ENCODE measurements around the gene MYO10.

The MYO10 gene

GRCh38 chr5:16792598-16793275, 143.4 kb downstream of the MYO10 start:
- DNase-seq (ENCODE audit: extremely low spot score, insufficient read length, low read depth), result no peak
- no peak for FAIRE-seq

DNA sequence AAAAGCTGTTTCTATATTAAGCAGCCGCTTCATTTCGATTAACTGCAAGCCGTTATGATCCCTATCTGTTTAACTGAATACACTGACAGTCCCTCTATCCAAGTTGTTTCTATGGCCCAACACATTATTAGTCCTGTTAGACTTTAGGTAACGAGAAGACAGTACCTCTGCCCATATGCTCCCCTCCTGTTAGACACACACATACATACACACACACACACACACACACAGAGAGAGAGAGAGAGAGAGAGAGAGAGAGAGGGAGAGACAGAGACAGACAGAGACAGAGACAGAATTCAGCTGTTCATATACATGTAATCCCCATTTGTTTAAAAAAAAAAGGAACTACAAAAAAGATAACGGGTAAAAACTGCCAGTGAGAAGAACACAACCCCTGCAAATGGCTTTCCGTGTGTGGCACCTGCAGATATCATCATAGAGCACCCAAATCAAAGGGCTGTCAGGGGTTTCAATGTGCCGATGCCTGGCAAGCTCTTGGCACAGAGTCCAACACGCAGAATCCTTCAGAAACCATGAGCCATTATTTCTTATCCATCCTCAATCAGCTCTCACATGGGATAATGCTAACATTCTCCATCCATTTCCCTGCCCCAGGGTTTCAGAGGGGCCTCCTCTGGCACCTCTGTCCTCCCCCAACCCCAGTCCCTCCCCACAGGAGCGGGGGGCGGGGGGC, 144.0 kb downstream of the MYO10 start:
- DNase-seq (ENCODE audit: extremely low spot score, insufficient read length, low read depth), result no peak
- FAIRE-seq, result no peak

DNA sequence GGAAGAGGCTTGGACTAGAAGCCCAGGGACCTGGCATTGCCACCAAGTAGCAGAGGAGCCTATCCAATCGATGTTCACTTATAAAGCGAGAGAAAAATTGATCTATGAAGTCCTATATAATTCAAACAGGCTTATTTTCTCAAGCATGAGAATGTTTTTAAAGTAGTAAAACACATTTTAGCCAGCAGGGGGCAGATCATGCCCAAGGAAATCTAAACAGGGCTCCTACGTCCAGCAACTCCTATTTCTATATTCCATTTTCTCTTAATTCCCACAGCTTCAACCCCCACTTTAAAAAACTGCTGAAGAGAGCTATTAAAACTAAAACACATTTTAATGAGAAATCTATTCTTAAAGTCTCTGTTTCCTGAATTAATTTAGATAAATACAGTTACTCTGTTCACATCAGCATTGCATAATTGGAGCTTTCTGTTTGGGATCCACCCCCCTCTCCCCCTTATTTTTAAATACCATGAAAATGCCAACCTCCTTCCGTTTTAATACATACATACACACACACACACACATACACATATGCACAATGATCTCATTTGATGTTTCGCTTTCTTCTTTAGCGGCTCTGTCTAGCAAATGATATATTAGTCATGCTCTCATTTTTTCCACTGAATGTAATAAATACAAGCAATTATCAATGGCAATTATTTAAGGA, 144.9 kb downstream of the MYO10 start:
- FAIRE-seq, result no peak
- DNase-seq (ENCODE audit: extremely low spot score, insufficient read length, low read depth), result no peak

- no peak for FAIRE-seq
- no peak for DNase-seq (ENCODE audit: extremely low spot score, insufficient read length, low read depth)
Measured at GRCh38 chr5:16788957-16789356, 147.1 kb downstream of the MYO10 start.

DNA sequence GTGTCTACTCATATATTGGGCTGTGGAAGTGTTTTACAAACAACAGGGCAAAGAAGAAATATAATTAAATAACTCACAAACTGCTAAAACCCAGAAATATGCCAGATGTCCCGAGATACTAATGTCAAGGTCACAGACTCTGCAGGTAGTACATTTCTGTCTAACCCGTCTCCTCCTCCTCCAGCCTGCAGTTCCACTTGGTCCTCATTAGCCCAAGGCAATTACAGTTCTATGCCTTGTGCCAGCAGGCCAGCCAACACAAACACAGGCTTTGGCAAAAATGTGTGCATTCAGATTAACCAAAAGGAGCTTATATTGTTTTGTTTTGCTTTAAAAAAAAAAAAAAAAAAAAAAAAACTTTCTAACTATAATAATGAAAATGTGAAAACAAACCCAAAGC, 148.8 kb downstream of the MYO10 start:
- FAIRE-seq, result no peak
- no peak for DNase-seq (ENCODE audit: extremely low spot score, insufficient read length, low read depth)

DNA sequence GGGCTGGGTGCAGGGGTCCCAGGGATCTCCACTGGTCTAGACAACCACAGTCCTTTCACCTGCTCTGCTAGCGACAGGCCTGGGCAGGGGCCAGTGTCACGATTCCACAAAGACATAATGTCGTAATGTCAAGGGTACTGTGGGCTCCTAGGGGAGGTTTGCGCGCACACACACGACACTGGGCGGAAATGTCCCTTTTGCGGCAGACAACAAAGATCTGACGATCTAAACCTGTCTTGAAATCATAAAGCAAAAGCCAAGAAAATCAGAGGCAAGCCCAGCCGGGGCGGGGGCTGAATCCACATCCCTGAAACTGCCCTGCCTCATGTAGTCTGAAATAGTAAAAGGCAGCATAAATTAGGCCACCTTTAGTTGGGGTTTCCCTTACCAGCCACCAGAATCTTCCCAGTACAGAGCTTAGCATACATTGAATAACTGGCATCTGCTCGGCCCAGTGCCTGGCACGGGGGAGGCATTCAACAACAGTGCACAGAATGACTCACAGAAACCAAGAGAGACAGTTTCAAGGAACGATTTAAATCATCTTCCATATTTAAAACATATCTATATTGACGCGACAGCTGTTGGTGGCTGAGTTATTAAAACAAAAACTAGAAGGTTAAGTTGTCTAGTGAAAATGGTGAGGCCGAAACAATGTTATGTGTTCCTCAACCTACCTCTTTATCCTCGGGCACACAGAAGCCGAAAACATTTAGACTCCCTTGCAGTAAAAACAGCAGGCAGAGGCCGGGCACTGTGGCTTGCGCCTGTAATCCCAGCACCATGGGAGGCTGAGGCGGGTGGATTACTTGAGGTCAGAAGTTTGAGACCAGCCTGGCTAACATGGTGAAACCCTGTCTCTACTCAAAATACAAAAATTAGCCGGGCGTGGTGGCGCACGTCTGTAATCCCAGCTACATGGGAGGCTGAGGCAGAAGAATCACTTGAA, 151.0 kb downstream of the MYO10 start:
- DNase-seq (ENCODE audit: extremely low spot score, insufficient read length, low read depth) (peak; percentile 22), FAIRE-seq (peak; percentile 12)

GRCh38 chr5:16784088-16784487, 152.0 kb downstream of the MYO10 start:
- FAIRE-seq (no peak), DNase-seq (ENCODE audit: extremely low spot score, insufficient read length, low read depth) (no peak)

GRCh38 chr5:16781828-16782626, 154.1 kb downstream of the MYO10 start:
- no peak for FAIRE-seq
- no peak for DNase-seq (ENCODE audit: extremely low spot score, insufficient read length, low read depth)

DNA sequence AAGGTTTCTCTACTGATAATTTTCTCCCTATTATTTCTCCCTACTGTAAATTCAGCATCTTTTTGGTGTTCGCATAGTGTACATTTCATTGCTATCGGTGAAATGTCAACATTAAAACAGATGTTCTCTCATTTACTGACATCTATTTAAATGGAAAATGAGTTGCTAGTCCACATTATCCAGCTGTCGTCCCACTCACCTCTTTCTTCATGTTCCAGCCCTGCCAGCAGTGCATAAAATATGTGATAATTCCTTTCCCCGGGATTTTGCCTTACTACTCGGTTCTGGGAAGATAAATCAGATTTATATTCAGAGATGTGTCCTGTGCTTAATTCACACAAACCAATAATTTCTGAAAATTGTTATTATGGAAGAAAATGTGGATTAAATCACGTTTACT, 155.8 kb downstream of the MYO10 start:
- FAIRE-seq (no peak), DNase-seq (ENCODE audit: extremely low spot score, insufficient read length, low read depth) (no peak)

- FAIRE-seq, result no peak
- DNase-seq (ENCODE audit: extremely low spot score, insufficient read length, low read depth), result no peak
Measured at GRCh38 chr5:16777432-16777831, 158.7 kb downstream of the MYO10 start.

- DNase-seq (ENCODE audit: extremely low spot score, insufficient read length, low read depth) (no peak), FAIRE-seq (no peak)
Measured at GRCh38 chr5:16776611-16777251, 159.4 kb downstream of the MYO10 start.

GRCh38 chr5:16774806-16775205, 161.3 kb downstream of the MYO10 start:
- no peak for FAIRE-seq
- no peak for DNase-seq (ENCODE audit: extremely low spot score, insufficient read length, low read depth)

GRCh38 chr5:16773991-16774390, 162.1 kb downstream of the MYO10 start:
- DNase-seq (ENCODE audit: extremely low spot score, insufficient read length, low read depth) (no peak), FAIRE-seq (no peak)

DNA sequence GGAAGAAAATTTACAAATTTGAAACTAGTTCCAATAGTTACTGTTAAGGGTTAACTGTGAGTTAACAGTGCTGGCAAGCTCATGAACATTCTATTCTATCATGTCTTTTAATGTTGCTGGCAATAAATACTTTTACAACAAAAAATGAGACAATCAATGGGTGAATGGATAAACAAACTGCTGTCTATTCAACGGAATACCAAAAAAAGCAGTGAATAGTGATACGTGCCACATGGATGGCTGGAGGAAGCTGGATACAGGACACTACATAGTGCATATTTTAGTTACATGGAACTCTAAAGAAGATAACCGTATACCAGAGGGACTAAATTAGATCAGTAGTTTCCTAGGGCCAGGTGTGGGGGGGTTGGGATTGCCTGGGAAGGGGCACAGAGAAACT, 163.5 kb downstream of the MYO10 start:
- DNase-seq (ENCODE audit: extremely low spot score, insufficient read length, low read depth), result no peak
- FAIRE-seq, result no peak

DNA sequence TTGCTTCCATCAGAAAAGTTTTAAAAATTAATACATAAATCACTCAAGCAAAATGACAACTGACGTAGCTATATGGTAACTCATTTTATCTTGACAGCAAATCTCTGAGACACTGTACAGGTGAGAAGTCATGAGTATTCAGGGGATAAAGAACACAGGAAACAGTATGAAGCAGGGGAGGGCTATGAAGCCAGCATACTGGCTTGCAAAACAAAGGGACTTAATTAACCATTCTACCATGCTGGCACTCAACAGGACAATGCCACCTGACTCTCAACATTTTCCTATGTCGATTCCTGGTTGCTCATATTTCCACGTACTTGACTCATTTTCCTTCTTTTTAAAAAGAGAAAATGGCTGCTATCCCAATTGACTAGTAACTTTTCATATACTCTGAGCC, 167.9 kb downstream of the MYO10 start:
- DNase-seq (ENCODE audit: extremely low spot score, insufficient read length, low read depth), result no peak
- no peak for FAIRE-seq

DNA sequence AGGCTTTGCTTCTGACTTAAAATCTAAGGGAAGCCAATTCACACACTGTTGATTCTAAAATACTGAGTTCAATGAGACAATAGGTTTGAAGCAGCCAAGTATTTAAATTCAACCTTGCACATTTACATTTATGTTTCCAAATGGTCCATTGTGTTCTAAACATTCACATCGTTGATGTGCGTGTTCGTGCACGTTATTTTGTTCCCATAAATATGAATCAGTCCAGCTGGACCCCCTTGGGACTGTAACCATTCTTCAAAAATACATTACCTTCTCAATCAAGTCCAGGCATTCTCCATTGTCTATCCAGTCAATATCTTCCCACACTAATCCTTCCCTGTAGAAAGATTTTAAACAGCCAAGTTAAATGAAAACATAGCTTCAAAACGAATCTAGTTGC, 172.9 kb downstream of the MYO10 start:
- DNase-seq (ENCODE audit: extremely low spot score, insufficient read length, low read depth), result no peak
- FAIRE-seq, result no peak

DNA sequence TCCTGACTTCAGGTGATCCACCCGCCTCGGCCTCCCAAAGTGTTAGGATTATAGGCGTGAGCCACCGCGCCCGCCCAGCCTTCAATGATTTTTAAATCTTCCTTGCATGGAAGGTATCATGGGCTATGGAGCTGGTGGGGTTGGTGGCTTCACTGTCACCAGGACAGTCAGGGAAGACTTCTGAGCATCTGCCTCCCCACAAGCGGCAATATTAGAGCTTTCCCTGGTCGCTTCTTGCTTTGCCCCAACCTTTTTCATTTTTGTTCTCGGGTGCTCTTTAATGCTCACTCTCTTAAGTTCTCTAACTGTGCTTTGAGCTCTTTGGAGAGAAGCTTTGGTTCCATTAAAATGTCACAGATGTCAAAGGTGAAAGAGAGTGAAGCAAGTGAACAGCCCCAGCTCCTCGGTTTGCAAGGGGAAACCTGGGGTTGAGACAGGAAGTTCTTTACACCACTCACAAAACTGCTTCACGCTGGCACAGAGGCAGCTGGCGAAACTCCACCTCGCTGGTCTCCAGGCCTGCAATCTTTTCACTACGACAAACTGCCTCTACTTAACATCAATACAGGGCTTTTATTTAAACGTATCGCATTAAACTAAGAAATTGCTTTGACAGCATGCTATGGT, 176.8 kb downstream of the MYO10 start:
- DNase-seq (ENCODE audit: extremely low spot score, insufficient read length, low read depth) (no peak), FAIRE-seq (no peak)

DNA sequence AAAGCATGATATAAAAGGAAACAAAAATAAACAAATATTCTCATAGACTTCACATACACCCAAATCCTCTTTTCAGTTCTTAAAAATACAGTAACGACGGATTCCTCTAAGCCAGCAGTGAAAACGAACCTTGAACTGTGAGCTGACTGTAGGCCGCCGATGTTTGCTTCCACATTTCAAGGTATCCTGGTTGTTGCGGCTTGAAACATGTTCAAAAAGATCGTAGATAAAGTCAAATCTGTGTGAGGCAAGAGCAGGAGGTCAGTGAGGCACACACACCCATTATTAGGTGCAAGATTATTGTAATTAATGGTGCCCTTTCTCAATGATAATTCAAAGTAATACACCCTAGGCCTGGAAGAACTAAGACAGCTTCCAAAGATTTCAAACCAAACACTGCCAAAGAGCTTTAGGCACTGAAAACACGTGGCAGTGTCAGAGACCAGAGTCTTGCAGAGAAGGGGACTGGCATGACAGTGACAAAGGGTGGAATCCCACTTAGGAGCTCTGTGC, 178.0 kb downstream of the MYO10 start:
- no peak for DNase-seq (ENCODE audit: extremely low spot score, insufficient read length, low read depth)
- no peak for FAIRE-seq

All from GM18507 (cell line).